Activated T-cell treated with anti-CD3 and anti-CD28 coated beads for 48 hours (primary cell): Measurements from ENCODE around the gene SLC2A11.
A peak's percentile ranks its signal among the peaks of the same experiment; 100 is the strongest.
"Not testable (repeated sequence)": the region's sequence is repeated elsewhere in the genome, so short reads cannot be mapped to it uniquely, and the experiment has no call there.

Experiments
- DNase-seq: peaks from one replicate; pipeline ENCODE4 v3.0.0-alpha.2; 2020; ENCODE audit warnings: low read depth

The SLC2A11 gene

DNA sequence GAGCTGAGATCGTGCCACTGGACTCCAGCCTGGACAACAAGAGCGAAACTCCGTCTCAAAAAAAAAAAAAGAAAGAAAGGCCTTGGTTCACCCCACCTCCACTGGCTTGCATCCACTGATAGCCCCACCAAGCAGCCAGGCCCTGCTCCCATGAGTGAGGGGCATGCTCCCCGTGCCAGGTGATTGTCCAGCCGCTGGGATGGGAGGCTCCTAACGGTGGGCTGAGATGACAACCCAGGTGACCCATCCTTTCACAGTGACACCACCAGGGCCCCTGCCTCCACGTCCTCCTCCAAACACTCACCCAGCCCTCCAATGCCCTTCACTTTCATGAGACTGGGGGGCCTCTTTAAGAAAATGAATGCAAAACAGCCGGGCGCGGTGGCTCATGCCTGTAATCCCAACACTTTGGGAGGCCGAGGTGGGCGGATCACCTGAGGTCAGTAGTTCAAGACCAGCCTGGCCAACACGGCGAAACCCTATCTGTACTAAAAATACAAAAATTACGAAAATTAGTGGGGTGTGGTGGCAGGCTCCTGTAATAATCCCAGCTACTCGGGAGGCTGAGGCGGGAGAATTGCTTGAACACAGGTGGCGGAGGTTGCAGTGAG lies 10.3 kb upstream of the SLC2A11 start:
- DNase-seq = no peak

DNA sequence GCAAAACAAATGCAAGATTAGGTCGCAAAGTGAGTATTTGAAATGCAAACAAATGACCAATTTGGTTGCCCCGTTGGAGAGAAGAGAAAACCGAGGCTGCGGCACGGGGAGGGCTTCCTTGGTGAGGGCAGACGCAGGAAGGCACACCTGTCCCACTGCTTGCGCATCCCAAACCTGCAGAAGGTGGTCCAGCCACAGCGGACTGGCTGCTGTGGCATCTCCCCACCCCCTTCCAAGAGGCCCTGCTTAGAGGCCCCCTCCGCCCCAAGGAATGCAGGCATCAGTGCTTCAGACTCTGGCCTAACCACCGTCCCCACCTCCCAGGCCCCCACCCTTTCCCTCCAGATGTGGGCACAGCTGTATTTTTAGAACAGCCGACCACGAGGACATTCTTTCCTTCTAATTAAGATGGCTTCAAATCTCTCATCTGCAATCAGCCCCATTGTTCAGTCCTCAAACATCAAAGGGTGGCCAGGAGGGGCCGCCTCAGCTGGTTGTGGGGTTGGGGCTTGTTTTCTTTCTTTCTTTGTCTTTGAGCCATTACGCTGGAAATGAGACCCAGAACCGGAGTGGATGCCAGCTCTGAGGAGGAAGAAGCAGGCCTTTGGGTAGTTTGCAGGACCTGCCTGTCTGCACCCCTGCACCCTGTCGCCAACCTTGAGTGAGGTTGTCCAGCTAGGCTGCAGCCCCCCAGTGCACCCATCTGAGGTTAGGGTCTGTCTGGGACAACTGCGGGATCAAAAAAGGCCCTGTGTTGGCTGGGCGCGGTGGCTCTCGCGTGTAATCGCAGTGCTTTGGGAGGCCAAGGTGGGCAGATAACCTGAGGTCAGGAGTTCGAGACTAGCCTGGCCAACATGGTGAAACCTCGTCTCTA lies 9.4 kb upstream of the SLC2A11 start:
- no peak for DNase-seq

DNA sequence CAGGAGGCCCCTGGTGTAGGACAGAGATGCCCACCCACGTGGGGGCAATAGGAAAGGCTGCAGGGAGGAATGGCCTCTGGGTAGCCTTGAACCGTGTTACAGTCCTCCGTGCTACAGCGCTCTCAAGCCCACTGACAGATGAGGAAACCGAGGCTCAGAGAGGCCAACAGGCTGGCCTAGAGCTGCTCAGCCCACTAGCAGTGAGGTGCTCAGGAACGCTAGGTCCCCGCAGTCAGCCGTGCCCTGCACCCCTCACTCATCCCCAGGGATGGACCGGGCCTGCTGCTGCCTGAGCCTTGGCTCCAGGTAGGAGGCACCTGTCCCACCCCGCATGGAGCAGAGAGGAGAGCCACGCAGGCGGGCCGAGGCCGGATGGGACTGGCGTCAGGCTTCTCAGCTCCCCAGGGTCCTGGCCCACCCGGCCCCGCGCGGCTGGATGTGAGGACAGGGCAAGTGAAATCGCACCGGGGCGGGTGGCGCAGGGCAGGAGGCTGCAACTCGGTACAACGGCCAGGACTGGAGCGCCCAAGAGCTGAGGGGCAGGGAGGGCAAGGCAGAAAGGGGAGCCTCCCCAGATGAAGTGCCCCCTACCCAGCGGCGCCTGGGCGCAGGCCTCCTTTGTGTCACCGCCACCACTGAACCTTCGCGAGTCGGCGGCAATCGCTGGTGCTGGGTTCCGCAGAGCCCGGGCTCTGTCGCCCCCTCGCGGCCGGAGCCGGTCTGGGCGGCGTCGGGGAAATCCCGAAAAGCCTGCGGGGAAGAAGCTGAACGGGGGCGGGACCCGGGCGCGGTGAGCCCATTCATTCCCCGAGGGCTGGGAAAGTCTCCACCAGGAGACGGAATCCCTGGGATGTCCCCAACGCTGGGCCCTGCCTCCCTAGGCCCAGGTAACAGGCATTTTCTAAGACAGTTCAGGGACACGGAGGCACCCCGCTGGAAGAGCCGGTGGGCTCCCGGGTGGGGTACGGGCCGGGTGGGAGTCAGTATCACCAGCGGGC lies 8.4 kb upstream of the SLC2A11 start:
- peak; percentile 88 for DNase-seq

DNA sequence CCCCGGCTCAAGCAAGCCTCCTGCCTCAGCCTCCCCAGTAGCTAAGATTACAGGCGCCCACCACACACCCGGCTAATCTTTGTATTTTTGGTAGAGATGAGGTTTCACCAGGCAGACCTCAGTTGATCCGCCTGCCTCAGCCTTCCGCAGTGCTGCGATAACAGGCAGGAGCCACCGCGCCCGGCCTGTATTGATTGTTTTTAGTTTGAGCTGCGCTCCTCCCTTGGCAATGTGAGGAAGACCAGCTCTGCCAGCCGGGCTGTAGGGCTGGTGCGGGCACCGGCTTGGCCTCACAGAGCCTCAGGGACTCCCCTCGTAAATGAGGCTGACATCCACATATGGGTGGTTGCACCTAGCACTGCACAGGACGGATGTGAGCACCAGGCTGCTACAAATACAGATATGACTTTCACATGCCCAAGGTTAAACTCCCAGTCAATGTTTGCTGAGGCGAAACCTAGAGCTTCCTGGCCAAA lies 7.5 kb upstream of the SLC2A11 start:
- no peak for DNase-seq

DNA sequence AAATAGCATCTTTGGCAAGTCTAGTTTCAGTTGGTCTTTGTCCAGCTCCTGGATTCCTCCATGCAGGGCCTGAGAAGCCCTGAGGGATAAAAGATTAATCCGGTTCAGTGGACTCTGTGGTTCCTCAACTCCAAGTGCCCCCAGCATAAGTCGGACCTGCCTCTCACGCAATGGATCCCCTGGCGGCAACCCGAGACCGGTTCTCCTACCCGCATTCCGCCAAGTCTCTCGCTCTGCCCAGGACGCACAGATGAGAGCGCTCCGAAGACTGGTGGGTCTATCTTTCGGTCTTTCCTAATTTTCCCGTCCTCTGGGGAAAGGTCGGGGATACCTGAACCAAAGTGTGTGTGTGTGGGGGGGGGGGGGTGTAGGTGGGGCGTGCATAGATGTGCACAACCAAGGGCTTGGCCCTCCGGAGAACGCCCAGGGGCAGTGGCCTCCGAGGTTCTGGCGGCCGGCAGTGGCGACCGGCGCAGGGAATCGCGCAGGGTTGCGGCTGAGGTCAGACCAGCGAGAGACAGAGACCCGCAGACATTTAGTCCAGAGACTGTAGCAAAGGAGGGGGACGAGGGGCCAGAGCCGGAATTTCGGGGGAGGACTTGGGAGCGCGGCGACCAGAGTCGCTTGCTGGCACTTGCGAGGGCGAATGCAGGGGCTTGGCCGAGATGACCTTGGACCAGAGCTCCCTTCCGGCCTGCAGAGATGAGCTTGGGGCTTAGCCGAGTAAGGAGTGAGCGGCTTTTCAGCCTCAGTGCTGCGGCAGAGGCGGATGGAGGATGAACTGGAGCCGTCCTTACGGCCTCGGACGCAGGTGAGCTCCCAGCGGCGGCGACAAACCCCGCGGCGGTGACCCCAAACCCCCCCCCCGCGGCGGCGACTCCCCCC lies 712 bp upstream of the SLC2A11 start:
- DNase-seq = no peak

DNA sequence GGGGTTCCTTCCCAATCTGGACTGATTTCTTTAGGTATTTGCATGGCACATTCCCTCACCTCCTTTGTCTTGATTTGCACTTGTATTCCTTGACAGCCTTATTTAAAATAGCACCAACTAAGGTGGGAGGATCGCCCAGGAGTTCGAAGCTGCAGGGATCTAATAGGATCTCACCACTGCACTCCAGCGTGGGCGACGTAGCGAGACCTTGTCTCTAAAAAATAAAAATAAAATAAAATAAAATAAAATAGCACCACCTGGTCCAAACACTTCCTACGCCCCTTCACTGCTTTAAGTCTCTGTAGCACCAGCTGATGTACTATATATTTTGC lies 775 bp downstream of the SLC2A11 start:
- no peak for DNase-seq

DNA sequence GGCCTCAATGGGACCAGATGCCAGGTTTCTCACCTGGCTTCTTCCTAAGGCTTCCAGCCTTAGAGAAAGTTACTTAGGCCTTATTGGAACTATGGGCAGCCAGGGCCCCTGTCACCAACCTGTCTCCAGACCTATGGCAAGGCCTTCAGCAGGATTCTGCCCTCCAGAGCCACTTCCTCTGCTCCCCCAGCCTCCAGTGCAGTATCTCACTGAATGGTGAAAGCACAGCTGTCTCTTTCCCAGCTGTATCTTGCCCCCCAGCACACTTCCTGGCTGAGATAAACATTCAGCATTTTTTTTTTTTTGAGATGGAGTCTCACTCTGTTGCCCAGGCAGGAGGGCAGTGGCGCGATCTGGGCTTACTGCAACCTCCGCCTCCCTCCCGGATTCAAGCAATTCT lies 1.5 kb downstream of the SLC2A11 start:
- DNase-seq = no peak

DNA sequence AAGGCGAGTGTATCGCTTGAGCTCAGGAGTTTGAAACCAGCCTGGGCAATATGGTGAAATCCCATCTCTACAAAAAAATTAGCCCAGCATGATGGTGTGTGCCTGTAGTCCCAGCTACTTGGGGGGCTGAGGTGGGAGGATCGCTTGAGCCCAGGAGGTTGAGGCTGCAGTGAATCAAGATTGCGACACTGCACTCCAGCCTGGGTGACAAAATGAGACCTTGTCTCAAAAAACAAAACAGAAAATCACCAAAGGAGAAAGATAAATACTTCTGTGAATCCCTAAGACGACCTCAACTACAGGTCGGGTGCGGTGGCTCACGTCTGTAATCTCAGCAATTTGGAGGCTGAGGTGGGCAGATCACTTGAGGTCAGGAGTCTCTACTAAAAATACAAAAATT lies 2.5 kb downstream of the SLC2A11 start:
- not testable (repeated sequence) for DNase-seq

DNA sequence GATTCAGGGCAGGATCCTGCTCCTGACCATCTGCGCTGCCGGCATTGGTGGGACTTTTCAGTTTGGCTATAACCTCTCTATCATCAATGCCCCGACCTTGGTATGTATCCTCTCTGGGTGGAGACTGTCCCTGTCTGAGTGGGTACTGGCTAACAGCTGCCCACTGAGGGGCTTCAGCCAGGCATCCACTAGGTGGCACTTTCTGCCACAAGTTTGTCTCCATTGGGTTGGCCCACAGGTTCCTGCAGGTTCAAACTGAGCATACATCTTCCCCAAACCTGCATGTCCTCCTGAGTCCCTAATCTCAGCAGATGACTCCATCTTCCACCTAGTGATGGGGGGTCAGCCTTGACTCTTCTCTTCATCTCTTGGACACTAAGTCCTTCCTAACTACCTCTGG lies 4.4 kb downstream of the SLC2A11 start:
- peak; percentile 25 for DNase-seq

DNA sequence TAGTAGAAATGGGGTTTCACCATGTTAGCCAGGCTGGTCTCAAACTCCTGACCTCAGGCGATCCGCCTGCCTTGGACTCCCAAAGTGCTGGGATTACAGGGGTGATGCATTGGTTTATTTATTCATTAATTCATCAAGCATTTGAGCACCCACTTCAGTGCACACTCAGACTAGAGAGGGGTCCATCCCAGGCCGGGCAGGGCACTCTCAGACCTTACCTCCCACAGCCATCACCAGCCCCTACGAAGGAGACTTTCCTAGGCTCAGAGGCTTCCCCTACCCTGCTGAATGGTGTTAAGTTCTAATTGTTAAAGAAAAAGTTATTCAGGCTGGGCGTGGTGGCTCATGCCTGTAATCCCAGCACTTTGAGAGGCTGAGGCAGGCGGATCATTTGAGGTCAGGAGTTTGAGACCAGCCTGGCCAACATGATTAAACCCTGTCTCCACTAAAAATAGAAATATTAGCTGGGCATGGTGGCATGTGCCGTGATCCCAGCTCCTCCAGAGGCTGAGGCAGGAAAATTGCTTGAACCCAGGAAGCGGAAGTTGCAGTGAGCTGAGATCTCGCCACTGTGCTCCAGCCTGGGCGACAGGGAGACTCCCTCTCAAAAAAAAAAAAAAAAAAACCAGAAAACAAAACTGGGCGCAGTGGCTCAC lies 7.0 kb downstream of the SLC2A11 start:
- not testable (repeated sequence) for DNase-seq

DNA sequence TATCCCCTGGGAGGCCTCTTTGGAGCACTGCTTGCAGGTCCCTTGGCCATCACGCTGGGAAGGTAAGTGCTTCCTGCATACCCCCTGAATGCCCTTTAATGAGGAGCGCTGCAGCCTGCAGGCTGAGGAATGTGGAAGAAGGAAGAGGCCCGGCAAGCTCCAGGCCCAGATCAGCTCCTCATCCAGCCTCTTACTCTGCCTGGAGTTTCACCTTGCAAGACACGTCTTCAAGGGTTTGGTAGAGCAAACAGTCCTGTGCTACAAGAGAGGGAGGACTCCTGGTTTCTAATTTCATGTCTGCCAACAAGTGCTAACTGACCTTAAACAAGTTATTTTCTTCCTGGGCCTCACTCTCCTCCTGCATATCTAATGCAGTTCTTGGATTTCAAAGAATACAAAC lies 10.9 kb downstream of the SLC2A11 start:
- DNase-seq = no peak

DNA sequence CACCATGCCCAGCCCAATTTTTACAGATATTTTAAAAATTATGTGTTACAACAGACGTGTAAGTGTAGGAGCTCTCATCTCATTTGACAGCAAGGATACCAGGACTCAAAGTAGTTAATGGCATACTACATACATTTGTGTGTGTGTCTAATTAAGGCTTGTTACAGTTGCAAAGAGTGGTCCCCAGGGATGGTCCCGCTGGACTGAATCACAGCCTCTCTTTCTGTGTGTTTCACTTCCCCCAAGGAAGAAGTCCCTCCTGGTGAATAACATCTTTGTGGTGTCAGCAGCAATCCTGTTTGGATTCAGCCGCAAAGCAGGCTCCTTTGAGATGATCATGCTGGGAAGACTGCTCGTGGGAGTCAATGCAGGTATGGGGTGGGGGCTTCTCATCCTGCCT lies 17.2 kb downstream of the SLC2A11 start:
- DNase-seq = no peak

DNA sequence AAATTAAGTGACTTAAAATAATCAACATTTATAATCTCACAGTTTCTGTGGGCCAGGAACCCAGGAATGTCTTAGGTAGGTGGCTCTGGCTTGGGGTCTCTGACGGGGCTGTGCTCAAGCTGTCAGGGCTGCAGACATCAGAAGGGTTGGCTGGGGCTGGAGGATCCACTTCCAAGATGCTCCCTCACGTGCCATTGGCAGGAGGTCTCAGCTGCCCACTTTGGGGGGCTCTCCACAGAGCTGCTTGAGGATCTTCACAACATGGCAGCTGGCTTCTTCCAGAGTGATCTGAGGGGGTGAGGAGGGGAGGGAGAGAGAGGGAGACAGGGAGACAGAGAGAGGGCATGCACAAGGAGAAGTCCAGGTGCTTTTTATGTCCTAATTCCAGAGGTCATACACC lies 18.1 kb downstream of the SLC2A11 start:
- DNase-seq = no peak

DNA sequence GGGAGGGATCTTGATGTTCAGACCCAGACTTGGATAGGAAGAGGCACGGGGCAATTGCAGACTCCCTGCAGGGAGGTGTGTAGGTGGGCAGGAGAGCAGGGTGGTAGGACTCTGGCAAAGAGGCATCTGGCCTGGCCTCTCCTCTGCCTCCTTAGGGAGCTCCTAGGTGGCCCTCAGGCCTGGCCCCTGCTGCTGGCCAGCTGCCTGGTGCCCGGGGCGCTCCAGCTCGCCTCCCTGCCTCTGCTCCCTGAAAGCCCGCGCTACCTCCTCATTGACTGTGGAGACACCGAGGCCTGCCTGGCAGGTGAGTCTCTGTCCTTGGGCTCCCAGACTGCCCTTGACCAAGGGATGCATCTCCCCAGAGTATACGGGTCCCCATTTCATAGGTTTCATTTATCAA lies 19.9 kb downstream of the SLC2A11 start:
- no peak for DNase-seq

DNA sequence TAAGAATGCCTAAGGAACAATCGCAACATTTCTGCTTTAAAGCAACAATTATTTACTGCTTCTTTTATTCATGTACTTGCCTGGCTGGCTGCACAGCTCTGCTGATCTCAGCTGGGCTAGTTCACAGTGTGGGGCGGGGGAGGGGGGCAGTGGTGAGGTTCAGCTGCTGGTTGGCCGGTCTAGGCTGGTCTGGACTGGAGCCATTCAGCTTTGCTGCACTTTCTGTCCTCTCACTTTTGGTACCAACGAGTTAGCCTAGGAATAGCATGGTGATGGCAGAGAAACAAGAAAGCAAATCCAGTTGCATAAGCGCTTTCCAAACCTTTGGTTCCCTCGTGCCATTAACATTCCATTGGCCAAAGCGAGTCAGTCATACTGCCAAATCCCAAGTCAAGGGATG lies 20.5 kb downstream of the SLC2A11 start:
- no peak for DNase-seq

DNA sequence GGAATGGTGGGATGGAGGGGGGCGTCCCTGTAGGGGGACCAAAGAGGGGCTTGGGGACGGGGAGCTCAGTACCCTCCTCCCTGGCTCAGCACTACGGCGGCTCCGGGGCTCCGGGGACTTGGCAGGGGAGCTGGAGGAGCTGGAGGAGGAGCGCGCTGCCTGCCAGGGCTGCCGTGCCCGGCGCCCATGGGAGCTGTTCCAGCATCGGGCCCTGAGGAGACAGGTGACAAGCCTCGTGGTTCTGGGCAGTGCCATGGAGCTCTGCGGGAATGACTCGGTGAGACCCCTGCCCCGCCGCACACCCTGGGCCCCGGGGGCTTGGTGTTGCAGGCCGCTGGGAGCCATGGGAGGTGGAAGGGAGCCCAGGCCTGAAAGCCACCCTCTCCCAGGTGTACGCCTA lies 24.7 kb downstream of the SLC2A11 start:
- DNase-seq = no peak

DNA sequence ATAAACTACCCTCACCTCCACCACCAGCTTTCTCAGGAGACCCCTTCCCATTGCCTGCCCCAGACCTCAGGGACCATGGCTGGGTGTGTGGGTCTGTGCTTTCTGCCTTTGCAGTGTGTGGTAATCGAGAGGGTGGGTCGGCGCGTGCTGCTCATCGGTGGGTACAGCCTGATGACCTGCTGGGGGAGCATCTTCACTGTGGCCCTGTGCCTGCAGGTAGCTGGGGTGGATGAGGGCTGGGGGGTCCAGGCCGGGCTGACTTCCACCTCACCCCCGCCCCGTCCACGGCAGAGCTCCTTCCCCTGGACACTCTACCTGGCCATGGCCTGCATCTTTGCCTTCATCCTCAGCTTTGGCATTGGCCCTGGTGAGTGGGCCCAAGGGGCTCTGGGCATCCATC lies 26.0 kb downstream of the SLC2A11 start:
- DNase-seq = no peak

DNA sequence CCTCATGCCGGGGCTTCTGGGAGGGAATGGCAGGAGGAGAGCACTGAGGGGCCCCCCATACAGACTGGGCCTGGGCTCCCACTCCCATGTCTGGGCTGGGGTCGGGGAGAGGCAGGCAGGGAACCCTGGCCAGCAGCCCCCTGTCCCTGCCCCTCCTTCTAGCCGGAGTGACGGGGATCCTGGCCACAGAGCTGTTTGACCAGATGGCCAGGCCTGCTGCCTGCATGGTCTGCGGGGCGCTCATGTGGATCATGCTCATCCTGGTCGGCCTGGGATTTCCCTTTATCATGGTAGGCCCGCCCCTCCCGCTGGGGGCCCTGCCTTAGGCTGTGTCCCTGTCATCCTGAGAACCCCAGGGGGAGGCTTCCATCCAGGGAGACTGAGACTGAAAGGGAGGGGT lies 26.5 kb downstream of the SLC2A11 start:
- no peak for DNase-seq

DNA sequence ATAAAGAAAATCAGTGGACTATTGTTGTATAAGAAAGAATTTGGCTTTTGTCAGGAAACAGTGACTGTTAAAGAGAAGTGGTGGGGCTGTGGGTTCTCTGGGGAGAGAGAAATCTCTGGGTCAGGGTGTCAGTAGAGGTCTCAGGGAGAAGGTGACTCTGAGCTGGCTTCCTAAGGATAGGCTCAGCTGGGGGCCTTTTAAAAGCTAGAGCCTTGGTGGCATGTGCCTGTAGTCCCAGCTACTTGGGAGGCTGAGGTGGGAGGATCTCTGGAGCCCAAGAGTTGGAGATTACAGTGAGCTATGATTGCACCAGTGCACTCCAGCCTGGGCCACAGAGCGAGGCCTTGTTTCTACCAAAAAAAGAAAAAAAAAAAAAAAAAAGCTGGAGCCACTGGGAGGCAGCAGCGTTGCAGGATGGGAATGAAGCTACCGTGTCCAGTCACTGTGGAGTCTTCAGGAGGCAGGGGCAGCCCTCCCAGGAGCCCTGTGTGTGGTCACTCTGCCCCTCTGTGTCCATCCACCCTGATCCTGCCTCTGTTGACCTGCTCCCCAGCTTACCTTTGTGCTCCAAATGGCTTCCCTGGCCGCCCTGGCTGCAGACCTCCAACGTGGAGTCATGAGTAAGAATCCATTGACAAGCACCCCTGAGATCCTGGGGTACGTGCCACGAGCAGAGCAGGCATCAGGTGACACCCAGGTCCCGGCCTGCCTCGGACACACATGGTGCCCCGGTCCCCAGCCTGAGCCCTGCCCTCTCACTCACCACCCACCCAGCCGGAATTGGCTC lies 31.1 kb downstream of the SLC2A11 start:
- no peak for DNase-seq

DNA sequence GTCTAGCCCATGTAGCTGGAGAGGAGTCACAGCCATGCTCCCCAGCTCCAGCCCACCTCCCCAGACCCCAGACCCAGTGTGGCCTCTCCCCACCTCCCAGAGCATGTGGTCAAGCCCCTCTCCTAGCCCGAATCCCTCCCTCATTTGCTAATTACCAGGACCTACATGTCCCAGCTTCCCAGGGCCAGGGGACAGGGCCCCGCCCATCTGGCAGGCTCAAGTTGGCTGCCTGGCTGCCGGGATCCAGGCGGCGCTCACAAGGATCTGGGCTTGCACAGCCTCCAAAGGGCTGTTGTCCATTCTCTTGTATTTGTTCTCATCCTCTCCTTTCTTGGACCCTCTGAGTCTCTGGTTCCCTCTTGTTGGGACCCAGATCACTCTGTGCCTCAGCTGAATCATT lies 31.9 kb downstream of the SLC2A11 start:
- no peak for DNase-seq
